ENCODE results near the gene ASPHD1. TPM values are rescaled to one million over a fixed set of nuclear protein-coding genes. Genes with fewer than 3 reads are reported as not detected.

ASPHD1 gene
- total and polyA plus RNA-seq, 2 of the 8 experiments (the other 6 are each of a cell fraction or from before 2014, with no cell fraction given), result 14.5 to 18.6 TPM

DNA sequence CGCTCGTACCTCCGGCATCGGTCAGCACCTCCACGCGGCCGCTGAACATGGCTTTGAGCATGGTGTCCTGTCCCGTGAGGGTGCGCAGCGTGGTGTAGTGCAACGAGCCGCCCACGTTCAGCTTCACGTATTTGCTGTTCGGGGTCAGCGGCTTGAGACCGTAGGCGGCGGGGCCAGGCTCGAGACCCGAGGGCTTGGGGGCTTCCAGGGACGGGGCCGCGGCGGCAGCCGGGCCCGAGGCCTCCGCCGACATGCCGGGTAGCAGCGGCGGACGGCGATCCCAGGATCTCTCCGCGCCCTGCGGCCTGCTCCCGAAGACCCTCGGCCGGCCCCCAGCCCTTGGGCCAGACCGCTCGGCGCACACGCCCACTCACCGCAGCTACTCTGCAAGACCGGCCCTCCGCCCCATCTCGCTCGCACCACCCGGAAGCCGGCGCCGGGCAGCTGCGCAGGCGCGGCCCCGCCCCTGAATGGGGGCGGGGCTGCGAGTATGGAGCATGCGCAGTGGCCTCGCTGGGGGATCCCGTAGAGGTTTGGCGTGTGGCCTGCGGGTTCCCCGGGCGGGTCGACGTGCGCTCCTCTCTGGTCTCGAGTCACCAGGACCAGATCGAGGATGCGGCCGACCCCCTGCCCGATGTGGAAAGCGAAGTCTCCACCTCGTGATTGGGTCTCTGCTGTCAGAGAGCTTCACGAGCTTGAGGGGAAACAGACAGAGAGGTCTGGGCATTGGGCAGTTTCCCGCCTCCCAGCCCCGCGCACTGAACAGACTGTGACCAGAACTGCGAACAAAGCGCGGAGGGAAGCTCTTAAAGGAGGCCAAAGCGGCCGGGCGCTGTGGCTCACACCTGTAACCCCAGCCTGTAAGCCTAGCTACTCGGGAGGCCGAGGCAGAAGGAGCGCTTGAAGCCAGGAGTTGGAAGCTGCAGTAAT lies 25.8 kb downstream of the ASPHD1 start, which contains the start of gene KCTD13 (continued):
- no peak for TF ChIP-seq CREB1 (IDR thresholded peaks at IDR 0.05)
- peak; percentile 74 for TF ChIP-seq TAF7 (optimal IDR thresholded peaks at IDR 0.05; ENCODE audit: borderline replicate concordance, low read depth, low read length)
- TF ChIP-seq NRF1 (IDR thresholded peaks at IDR 0.05; ENCODE audit: low read depth, low read length), result peak; percentile 97

Data from H1 (cell line).